Endothelial cell of umbilical vein (primary cell): ENCODE data around the gene EIF4E. TPM values are rescaled to one million over a fixed set of nuclear protein-coding genes. Genes with fewer than 3 reads are reported as not detected.

ENCODE experiments used
- BruUV-seq: library from RNA; stranded (reverse); fragments of 400-500 nt; replicated peaks from 2 replicates; lab custom pipeline; 2021; lab: Mats Ljungman, UMichigan
- CTCF ChIA-PET: fragments of 300-600, 350-600 bp; sonication (Branson Sonifier 250); formaldehyde crosslinking; loops from one replicate; lab custom pipeline; 2021; ENCODE audit warnings: antibody characterized with exemption, inconsistent platforms; lab: Charles Lee
- POLR2A ChIA-PET: fragments of 300-600, 350-600 bp; sonication (Branson Sonifier 250); formaldehyde crosslinking; loops from one replicate; lab custom pipeline; 2021; ENCODE audit warnings: antibody characterized with exemption, inconsistent platforms; lab: Charles Lee
- DNase-seq: peaks from one replicate; pipeline ENCODE4 v3.0.0-alpha.2; 2011; ENCODE audit warnings: low read depth, low spot score
- FAIRE-seq: peaks from 2 replicates; lab custom pipeline; 2011; peaks lifted over from hg19 to GRCh38; lab: Jason Lieb, UNC
- H2AFZ ChIP-seq: 2 replicates; pipeline ENCODE4 v1.6.0; 2012; ENCODE audit warnings: low read depth, low read length, control low read depth, inconsistent platforms
- H3K27ac ChIP-seq: 2 replicates; pipeline ENCODE4 v1.5.1; 2011; ENCODE audit warnings: low read depth, mild to moderate bottlenecking, control low read depth, low read length, moderate library complexity; ENCODE audit not compliant: insufficient read depth
- H3K27me3 ChIP-seq, 2 experiments: 2 replicates each; pipeline versions ENCODE4 v1.6.0 to v1.6.1; 2011; ENCODE audit warnings: low read length in 2 of 2, mixed read lengths in 1 of 2; ENCODE audit not compliant: control insufficient read depth in 2 of 2, insufficient read depth in 2 of 2
- H3K36me3 ChIP-seq, 2 experiments: 2 replicates in 1 of 2; 3 replicates in 1 of 2; pipeline ENCODE4 v1.5.1; 2011; ENCODE audit warnings: low read length in 2 of 2, mild to moderate bottlenecking in 1 of 2, moderate library complexity in 1 of 2; ENCODE audit not compliant: control insufficient read depth in 2 of 2, insufficient read depth in 2 of 2; ENCODE audit errors: extremely low read depth in 1 of 2
- H3K4me1 ChIP-seq: 3 replicates; pipeline ENCODE4 v1.5.1; 2011; ENCODE audit warnings: mild to moderate bottlenecking, low read length; ENCODE audit not compliant: control insufficient read depth, insufficient read depth; ENCODE audit errors: extremely low read depth
- H3K4me2 ChIP-seq: 2 replicates; pipeline ENCODE4 v1.6.1; 2011; ENCODE audit warnings: low read length, control low read depth, mixed read lengths; ENCODE audit not compliant: insufficient read depth
- H3K4me3 ChIP-seq, 3 experiments: fragments of 200-600 bp in 1 of 3; sonication (generic), shearing (Covaris generic) in 1 of 3; replicated peaks in 1 of 3; 2 replicates each; pipeline ENCODE4 v1.5.1; 2011 to 2016; ENCODE audit warnings: control low read depth in 3 of 3, low read length in 3 of 3, mild to moderate bottlenecking in 2 of 3, inconsistent platforms in 1 of 3, low read depth in 1 of 3, moderate library complexity in 1 of 3; ENCODE audit not compliant: insufficient read depth in 1 of 3
- H3K79me2 ChIP-seq: 2 replicates; pipeline ENCODE4 v1.6.0; 2012; ENCODE audit warnings: low read length, inconsistent platforms; ENCODE audit not compliant: control insufficient read depth, insufficient read depth
- H3K9ac ChIP-seq: replicated peaks from 2 replicates; pipeline ENCODE3; 2011; ENCODE audit warnings: low read length, control low read depth; ENCODE audit not compliant: insufficient read depth; ENCODE audit errors: extremely low read depth
- H3K9me1 ChIP-seq: replicated peaks from 3 replicates; pipeline ENCODE4 v1.6.0; 2011; ENCODE audit warnings: mild to moderate bottlenecking, low read length; ENCODE audit not compliant: control insufficient read depth, insufficient read depth; ENCODE audit errors: extremely low read depth
- H3K9me3 ChIP-seq: replicated peaks from 2 replicates; pipeline ENCODE4 v1.5.1; 2012; ENCODE audit warnings: low read length, inconsistent platforms; ENCODE audit not compliant: control insufficient read depth, insufficient read depth
- H4K20me1 ChIP-seq: replicated peaks from 2 replicates; pipeline ENCODE3; 2011; ENCODE audit warnings: mild to moderate bottlenecking, low read length; ENCODE audit not compliant: control insufficient read depth, insufficient read depth; ENCODE audit errors: extremely low read depth
- EZH2 ChIP-seq: IDR thresholded peaks from 2 replicates; pipeline ENCODE4 v1.6.1; 2012; ENCODE audit warnings: borderline replicate concordance, low read depth, mild to moderate bottlenecking, moderate library complexity, low read length, inconsistent platforms; ENCODE audit not compliant: severe bottlenecking
- FOS ChIP-seq: IDR thresholded peaks from 2 replicates; pipeline ENCODE4 v1.6.1; 2011; ENCODE audit warnings: mild to moderate bottlenecking, low read length, moderate library complexity, borderline replicate concordance; ENCODE audit not compliant: insufficient read depth
- GATA2 ChIP-seq: IDR thresholded peaks from 2 replicates; pipeline ENCODE4 v1.7.0; 2011; ENCODE audit warnings: low read depth, mild to moderate bottlenecking, moderate library complexity, mixed read lengths, low read length; ENCODE audit not compliant: insufficient read length, insufficient read depth
- JUN ChIP-seq: IDR thresholded peaks from 2 replicates; pipeline ENCODE4 v1.6.1; 2011; ENCODE audit warnings: borderline replicate concordance, low read depth; ENCODE audit not compliant: insufficient read length, insufficient read depth
- MYC ChIP-seq: IDR thresholded peaks from one replicate; pipeline ENCODE4 v1.6.1; 2011; ENCODE audit warnings: mild to moderate bottlenecking, low read depth, low read length
- POLR2A ChIP-seq: IDR thresholded peaks from 2 replicates; pipeline ENCODE4 v1.6.1; 2012; ENCODE audit warnings: low read depth, mild to moderate bottlenecking, control low read depth, low read length
- POLR2AphosphoS5 ChIP-seq: IDR thresholded peaks from 2 replicates; pipeline ENCODE4 v1.6.1; 2012; ENCODE audit warnings: low read depth, mild to moderate bottlenecking, control low read depth, low read length, moderate library complexity; ENCODE audit not compliant: insufficient read depth
- dilution Hi-C: fragments of 300-500 bp; cut with MboI; formaldehyde crosslinking; loops from one replicate; pipeline ENCODE4 v1.15.0; 2019; ENCODE audit warnings: low sequenced_read_pairs; ENCODE audit not compliant: extremely low pct_ligation_motif_present
- intact Hi-C: fragments of 100-400 bp; cut with micrococcal nuclease; formaldehyde crosslinking; loops from one replicate; pipeline ENCODE4 v1.10.0; 2022
- polyA plus RNA-seq, 4 experiments: library from polyadenylated mRNA; depleted of rRNA in 3 of 4; stranded (reverse) in 3 of 4; unstranded in 1 of 4; fragments of >200 nt; gene quantifications; 2 replicates each; pipeline versions ENCODE4 v1.2.1 to v1.2.3, GENCODE V29; 2011 to 2012; ENCODE audit warnings: missing spikeins in 1 of 4
- total RNA-seq: library from RNA; stranded (reverse); gene quantifications from 2 replicates; pipeline ENCODE4 v1.2.3, GENCODE V29; 2021
- TF ChIP-seq, protein P1 (sequence below): IDR thresholded peaks from 2 replicates; pipeline ENCODE4 v1.6.1; 2011; ENCODE audit not compliant: insufficient read depth, insufficient read length
- TF ChIP-seq, protein P2 (sequence below), 2 donors: IDR thresholded peaks; 1 replicate in 1 of 2; 2 replicates in 1 of 2; pipeline ENCODE4 v1.5.1; 2011; ENCODE audit warnings: low read length in 2 of 2, mild to moderate bottlenecking in 2 of 2, moderate library complexity in 2 of 2, control low read depth in 1 of 2, inconsistent platforms in 1 of 2, low read depth in 1 of 2; ENCODE audit not compliant: insufficient read depth in 1 of 2; ENCODE audit errors: extremely low read depth in 1 of 2

EIF4E gene
- total and polyA plus RNA-seq, 2 donors (not counting 3 experiments of a cell fraction or from before 2014, with no cell fraction given) = 40.3 to 107 TPM

GRCh38 chr4:98909646-98910401 lies 19.1 kb downstream of the EIF4E start:
- H3K9ac ChIP-seq = no peak overlapping the region
- H2AFZ ChIP-seq = no peak overlapping the region
- H4K20me1 ChIP-seq = peaks cover 6% of the 10 kb centered on the region
- no peak overlapping the region for H3K4me3 ChIP-seq
- ChIA-PET POLR2A (interaction anchor here (0.7 kb wide), 1 partner anchor 19 kb away, joined by 4 read pairs; no protein-coding TSS in a partner anchor), CTCF (interaction anchor here (0.5 to 1.4 kb wide), 5 partner anchors 16 to 376 kb away, joined by 3 to 4 read pairs (median 3); partner anchors contain the start of gene METAP1)
- intact Hi-C loops (no loop called here), dilution Hi-C loops (no loop called here)
- H3K9me1 ChIP-seq = no peaks in the 10 kb centered on the region
- H3K4me2 ChIP-seq = no peak overlapping the region
- H3K36me3 ChIP-seq = no peaks in the 10 kb centered on the region
- H3K9me3 ChIP-seq = no peaks in the 10 kb centered on the region
- peaks cover 18% of the 10 kb centered on the region for H3K4me1 ChIP-seq
- TF ChIP-seq JUN (no peak), FOS (no peak), POLR2AphosphoS5 (no peak), GATA2 (no peak), MYC (no peak), POLR2A (no peak), EZH2 (no peak)
- TF ChIP-seq, protein P1, sequence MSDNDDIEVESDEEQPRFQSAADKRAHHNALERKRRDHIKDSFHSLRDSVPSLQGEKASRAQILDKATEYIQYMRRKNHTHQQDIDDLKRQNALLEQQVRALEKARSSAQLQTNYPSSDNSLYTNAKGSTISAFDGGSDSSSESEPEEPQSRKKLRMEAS = no peak
- TF ChIP-seq, protein P2, sequence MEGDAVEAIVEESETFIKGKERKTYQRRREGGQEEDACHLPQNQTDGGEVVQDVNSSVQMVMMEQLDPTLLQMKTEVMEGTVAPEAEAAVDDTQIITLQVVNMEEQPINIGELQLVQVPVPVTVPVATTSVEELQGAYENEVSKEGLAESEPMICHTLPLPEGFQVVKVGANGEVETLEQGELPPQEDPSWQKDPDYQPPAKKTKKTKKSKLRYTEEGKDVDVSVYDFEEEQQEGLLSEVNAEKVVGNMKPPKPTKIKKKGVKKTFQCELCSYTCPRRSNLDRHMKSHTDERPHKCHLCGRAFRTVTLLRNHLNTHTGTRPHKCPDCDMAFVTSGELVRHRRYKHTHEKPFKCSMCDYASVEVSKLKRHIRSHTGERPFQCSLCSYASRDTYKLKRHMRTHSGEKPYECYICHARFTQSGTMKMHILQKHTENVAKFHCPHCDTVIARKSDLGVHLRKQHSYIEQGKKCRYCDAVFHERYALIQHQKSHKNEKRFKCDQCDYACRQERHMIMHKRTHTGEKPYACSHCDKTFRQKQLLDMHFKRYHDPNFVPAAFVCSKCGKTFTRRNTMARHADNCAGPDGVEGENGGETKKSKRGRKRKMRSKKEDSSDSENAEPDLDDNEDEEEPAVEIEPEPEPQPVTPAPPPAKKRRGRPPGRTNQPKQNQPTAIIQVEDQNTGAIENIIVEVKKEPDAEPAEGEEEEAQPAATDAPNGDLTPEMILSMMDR (IDR thresholded peaks at IDR 0.05; ENCODE audit: extremely low read depth in 1 of 2, insufficient read depth in 1 of 2, low read depth in 1 of 2, low read length in 2 of 2) = no peak
- DNase-seq (no peak), FAIRE-seq (no peak)
- peaks cover 100% of the 10 kb centered on the region for H3K79me2 ChIP-seq
- no TSS peak for BruUV-seq
- H3K27ac ChIP-seq = no peak overlapping the region
- no peaks in the 10 kb centered on the region for H3K27me3 ChIP-seq
